Stomach smooth muscle (tissue), 2 donors: ENCODE measurements around the gene CORO2B.

Experiments
- H3K27ac ChIP-seq: one replicate; pipeline ENCODE4 v1.7.0; 2013; ENCODE audit warnings: mild to moderate bottlenecking, low read length, inconsistent platforms
- H3K27me3 ChIP-seq, 2 donors: one replicate each; pipeline ENCODE4 v1.7.0; 2013; ENCODE audit warnings: low read length in 2 of 2; ENCODE audit not compliant: insufficient read depth in 2 of 2, control insufficient read depth in 1 of 2
- H3K36me3 ChIP-seq, 2 donors: one replicate each; pipeline ENCODE4 v1.7.0; 2013; ENCODE audit warnings: low read length in 2 of 2; ENCODE audit not compliant: control insufficient read depth in 2 of 2, insufficient read depth in 2 of 2
- H3K4me1 ChIP-seq: one replicate; pipeline ENCODE4 v1.7.0; 2013; ENCODE audit warnings: low read length; ENCODE audit not compliant: control insufficient read depth, insufficient read depth
- H3K4me3 ChIP-seq, 2 donors: one replicate each; pipeline ENCODE4 v1.7.0; 2013; ENCODE audit warnings: low read length in 2 of 2
- H3K9ac ChIP-seq, 2 donors: one replicate each; pipeline ENCODE4 v1.7.0; 2013; ENCODE audit warnings: low read length in 2 of 2, mild to moderate bottlenecking in 1 of 2
- H3K9me3 ChIP-seq, 2 donors: one replicate each; pipeline ENCODE4 v1.7.0; 2013; ENCODE audit warnings: low read length in 2 of 2; ENCODE audit not compliant: control insufficient read depth in 2 of 2
- donor health status: healthy.
- donor health status: Pancreatic carcinoma.

The CORO2B gene

DNA sequence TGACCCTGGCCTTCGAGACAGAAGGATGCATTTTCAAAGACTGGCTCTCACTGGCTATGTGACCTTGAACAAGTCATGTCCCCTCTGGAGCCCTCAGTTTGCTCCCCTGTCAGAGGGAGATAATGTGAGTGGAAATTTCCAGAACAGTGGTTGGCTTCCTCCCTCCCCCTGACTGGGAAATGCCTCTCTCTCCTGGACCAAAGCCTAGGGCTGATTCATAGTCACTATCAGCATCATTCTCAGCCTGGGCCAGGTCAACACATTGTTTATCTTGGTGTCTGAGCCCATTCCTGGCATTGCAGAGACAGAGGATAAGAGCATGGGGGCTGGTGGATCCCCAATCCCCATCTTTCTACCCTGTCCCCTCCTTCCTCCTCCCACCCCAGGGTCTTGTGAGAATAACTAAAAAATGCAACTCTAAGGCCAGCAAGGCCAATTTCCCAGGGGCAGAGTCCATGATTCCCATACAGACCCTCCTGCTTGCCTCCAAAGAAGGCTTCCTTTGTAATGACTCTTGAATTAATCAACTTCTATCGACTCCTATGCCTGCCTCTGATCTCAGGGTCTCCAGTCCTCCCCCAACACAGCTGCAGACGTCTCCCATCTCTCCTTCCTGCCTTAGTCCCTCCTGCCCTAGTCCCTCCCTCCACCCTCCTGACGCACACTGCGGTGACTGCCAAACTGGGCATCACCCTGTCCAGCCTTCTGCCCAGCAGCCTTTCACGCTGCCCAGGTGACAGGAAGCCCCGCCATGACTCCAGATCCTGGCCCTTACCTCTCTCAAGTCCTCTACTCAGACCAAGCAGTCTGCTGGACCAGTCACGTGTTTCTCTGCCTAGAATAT, 35.4 kb upstream of the CORO2B start:
- Histone ChIP-seq H3K9me3 (no peaks in the 10 kb centered on the region), H3K36me3 (no peaks in the 10 kb centered on the region), H3K4me1 (peaks cover 4% of the 10 kb centered on the region), H3K9ac (no peak overlapping the region), H3K27me3 (no peaks in the 10 kb centered on the region), H3K4me3 (no peak overlapping the region), H3K27ac (no peak overlapping the region)

DNA sequence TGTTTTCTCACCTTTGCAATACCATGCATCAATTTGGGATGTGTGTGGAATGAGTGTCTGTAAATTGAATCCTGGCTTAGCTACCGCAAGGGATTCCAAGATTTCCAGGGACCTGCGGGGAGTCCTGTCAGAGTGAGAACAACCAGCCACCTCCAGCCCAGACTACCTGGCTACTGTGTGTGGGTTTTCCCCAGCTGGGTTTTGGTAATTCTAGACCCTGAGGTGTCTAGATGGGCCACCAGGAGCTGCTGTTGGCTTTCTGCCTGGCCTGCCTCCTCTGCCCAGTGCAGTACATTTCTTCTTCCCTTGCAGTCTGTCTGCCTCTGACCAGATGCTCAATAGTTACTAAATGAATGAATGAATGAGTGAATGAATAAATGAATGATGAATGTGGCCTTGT, 32.5 kb upstream of the CORO2B start:
- Histone ChIP-seq H3K27ac (no peak overlapping the region), H3K9me3 (no peaks in the 10 kb centered on the region), H3K27me3 (peaks cover 8 to 11% of the 10 kb centered on the region in 2 donors), H3K36me3 (no peaks in the 10 kb centered on the region), H3K9ac (no peak overlapping the region), H3K4me1 (peaks cover 4% of the 10 kb centered on the region), H3K4me3 (no peak overlapping the region)

- Histone ChIP-seq H3K9me3 (no peaks in the 10 kb centered on the region), H3K27ac (no peak overlapping the region), H3K4me3 (no peak overlapping the region), H3K4me1 (no peaks in the 10 kb centered on the region), H3K27me3 (peaks cover 8 to 12% of the 10 kb centered on the region in 2 donors), H3K9ac (no peak overlapping the region), H3K36me3 (no peaks in the 10 kb centered on the region)
Observed at GRCh38 chr15:68548364-68548763, 30.4 kb upstream of the CORO2B start.

- Histone ChIP-seq H3K4me3 (no peak overlapping the region), H3K27ac (no peak overlapping the region), H3K4me1 (no peaks in the 10 kb centered on the region), H3K27me3 (peaks cover 8 to 21% of the 10 kb centered on the region in 2 donors), H3K9ac (no peak overlapping the region), H3K9me3 (no peaks in the 10 kb centered on the region), H3K36me3 (no peaks in the 10 kb centered on the region)
Observed at GRCh38 chr15:68550004-68550403, 28.8 kb upstream of the CORO2B start.

- no peaks in the 10 kb centered on the region for H3K36me3 ChIP-seq
- no peaks in the 10 kb centered on the region for H3K4me1 ChIP-seq
- no peak overlapping the region for H3K27ac ChIP-seq
- H3K9ac ChIP-seq: no peak overlapping the region
- H3K4me3 ChIP-seq: no peak overlapping the region
- H3K9me3 ChIP-seq: no peaks in the 10 kb centered on the region
- H3K27me3 ChIP-seq: peaks cover 8 to 21% of the 10 kb centered on the region in 2 donors
Observed at GRCh38 chr15:68550498-68551295, 28.1 kb upstream of the CORO2B start.

- Histone ChIP-seq H3K4me3 (no peak overlapping the region), H3K27me3 (peaks cover 8 to 21% of the 10 kb centered on the region in 2 donors), H3K27ac (no peak overlapping the region), H3K4me1 (no peaks in the 10 kb centered on the region), H3K9me3 (no peaks in the 10 kb centered on the region), H3K36me3 (no peaks in the 10 kb centered on the region), H3K9ac (no peak overlapping the region)
Observed at GRCh38 chr15:68551296-68551635, 27.5 kb upstream of the CORO2B start.

GRCh38 chr15:68552344-68552743, 26.4 kb upstream of the CORO2B start:
- Histone ChIP-seq H3K4me3 (no peak overlapping the region), H3K36me3 (no peaks in the 10 kb centered on the region), H3K27me3 (peaks cover 8 to 21% of the 10 kb centered on the region in 2 donors), H3K4me1 (no peaks in the 10 kb centered on the region), H3K9ac (no peak overlapping the region), H3K9me3 (no peaks in the 10 kb centered on the region), H3K27ac (no peak overlapping the region)

GRCh38 chr15:68552773-68553172, 26.0 kb upstream of the CORO2B start:
- Histone ChIP-seq H3K9ac (no peak overlapping the region), H3K36me3 (no peaks in the 10 kb centered on the region), H3K9me3 (no peaks in the 10 kb centered on the region), H3K27ac (no peak overlapping the region), H3K27me3 (peaks cover 8 to 23% of the 10 kb centered on the region in 2 donors), H3K4me1 (no peaks in the 10 kb centered on the region), H3K4me3 (no peak overlapping the region)

- no peaks in the 10 kb centered on the region for H3K4me1 ChIP-seq
- H3K36me3 ChIP-seq: no peaks in the 10 kb centered on the region
- no peak overlapping the region for H3K4me3 ChIP-seq
- no peaks in the 10 kb centered on the region for H3K9me3 ChIP-seq
- H3K27ac ChIP-seq: no peak overlapping the region
- H3K9ac ChIP-seq: no peak overlapping the region
- peaks cover 11 to 28% of the 10 kb centered on the region in 2 donors for H3K27me3 ChIP-seq
Observed at GRCh38 chr15:68553314-68553993, 25.3 kb upstream of the CORO2B start.

DNA sequence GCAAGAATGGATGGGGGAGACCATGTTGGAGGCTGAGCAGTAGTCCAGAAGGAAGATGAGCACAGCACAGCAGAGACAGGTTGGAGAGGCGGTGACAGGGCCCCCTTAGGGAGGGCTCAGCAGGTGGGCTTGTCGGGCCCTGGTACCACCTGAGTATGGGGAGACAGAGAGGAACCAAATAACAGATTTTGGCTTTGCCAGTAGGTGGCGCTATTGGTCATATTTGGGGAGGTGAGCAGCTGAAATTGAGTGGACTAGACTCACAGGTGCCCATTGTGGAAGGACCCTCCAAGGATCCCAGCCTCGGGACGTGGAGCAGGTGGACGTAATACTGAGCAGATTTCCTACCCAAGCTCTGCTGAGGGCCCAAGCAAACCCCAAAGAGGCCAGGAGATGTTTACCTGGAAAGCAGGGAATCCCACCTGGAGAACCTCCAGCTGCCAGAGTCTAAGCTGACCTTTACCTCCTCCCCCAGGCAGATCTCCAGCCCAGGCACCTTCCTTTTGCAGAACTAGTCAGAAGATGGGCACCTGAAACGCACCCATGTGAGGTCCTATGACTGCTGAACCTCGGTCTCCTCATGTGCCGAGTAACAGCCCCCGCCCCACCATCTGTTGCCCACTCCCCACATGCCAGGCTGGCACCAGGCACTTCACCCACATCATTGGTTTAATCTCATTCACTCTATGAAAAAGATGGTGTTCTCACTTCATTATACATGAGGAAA, 24.6 kb upstream of the CORO2B start:
- Histone ChIP-seq H3K4me1 (no peaks in the 10 kb centered on the region), H3K27ac (no peak overlapping the region), H3K36me3 (no peaks in the 10 kb centered on the region), H3K4me3 (no peak overlapping the region), H3K9ac (no peak overlapping the region), H3K27me3 (peaks cover 11 to 31% of the 10 kb centered on the region in 2 donors), H3K9me3 (no peaks in the 10 kb centered on the region)
